Hepatocyte (in vitro differentiated cells): ENCODE measurements around the gene OR52D1. TPM values are rescaled to one million over a fixed set of nuclear protein-coding genes. Genes with fewer than 3 reads are reported as not detected.

Experiments used
- DNase-seq: peaks from one replicate; pipeline ENCODE4 v3.0.0-alpha.2; 2016; ENCODE audit warnings: low spot score
- H2AFZ ChIP-seq: fragments of 200-600 bp; sonication (generic); 2 replicates; pipeline ENCODE4 v1.6.0; 2016; ENCODE audit warnings: antibody characterized with exemption, mild to moderate bottlenecking
- H3K27ac ChIP-seq: fragments of 200-600 bp; sonication (generic); 2 replicates; pipeline ENCODE4 v1.5.1; 2016; ENCODE audit warnings: mild to moderate bottlenecking
- H3K27me3 ChIP-seq: fragments of 200-600 bp; sonication (generic); 2 replicates; pipeline ENCODE4 v1.6.1; 2016
- H3K36me3 ChIP-seq: fragments of 200-600 bp; sonication (generic); replicated peaks from 2 replicates; pipeline ENCODE4 v1.5.1; 2016; ENCODE audit warnings: low read depth; ENCODE audit not compliant: insufficient read depth
- H3K4me1 ChIP-seq: fragments of 200-600 bp; sonication (generic); 2 replicates; pipeline ENCODE4 v1.5.1; 2016; ENCODE audit warnings: mild to moderate bottlenecking, moderate library complexity; ENCODE audit not compliant: insufficient read depth
- H3K4me2 ChIP-seq: fragments of 200-600 bp; sonication (generic); 2 replicates; pipeline ENCODE4 v1.6.0; 2016
- H3K4me3 ChIP-seq: fragments of 200-600 bp; sonication (generic); 2 replicates; pipeline ENCODE4 v1.5.1; 2016; ENCODE audit warnings: mild to moderate bottlenecking
- H3K79me2 ChIP-seq: fragments of 200-600 bp; sonication (generic); 2 replicates; pipeline ENCODE4 v1.6.0; 2017; ENCODE audit warnings: mild to moderate bottlenecking
- H3K9me2 ChIP-seq: fragments of 200-600 bp; sonication (generic); replicated peaks from 2 replicates; pipeline ENCODE4 v1.6.0; 2017; ENCODE audit warnings: mild to moderate bottlenecking; ENCODE audit not compliant: insufficient read depth
- H3K9me3 ChIP-seq: fragments of 200-600 bp; sonication (generic); 2 replicates; pipeline ENCODE4 v1.5.1; 2016; ENCODE audit warnings: low read depth, mild to moderate bottlenecking
- H4K20me1 ChIP-seq: fragments of 200-600 bp; sonication (generic); 2 replicates; pipeline ENCODE4 v1.6.0; 2016; ENCODE audit warnings: mild to moderate bottlenecking; ENCODE audit not compliant: insufficient read depth, poor library complexity, severe bottlenecking
- CTCF ChIP-seq: fragments of 200-600 bp; sonication (generic); IDR thresholded peaks from 2 replicates; pipeline ENCODE4 v1.5.1; 2016; ENCODE audit warnings: antibody characterized with exemption, mild to moderate bottlenecking; ENCODE audit not compliant: poor library complexity
- EZH2 ChIP-seq: fragments of 200-600 bp; sonication (generic); IDR thresholded peaks from 2 replicates; pipeline ENCODE4 v1.6.1; 2016; ENCODE audit warnings: antibody characterized with exemption, mild to moderate bottlenecking, borderline replicate concordance
- EZH2phosphoT487 ChIP-seq: fragments of 200-600 bp; sonication (generic); IDR thresholded peaks from one replicate; pipeline ENCODE4 v1.6.1; 2018; ENCODE audit warnings: antibody characterized with exemption, mild to moderate bottlenecking, low read depth, moderate library complexity; ENCODE audit not compliant: unreplicated experiment, severe bottlenecking
- WGBS: methylation state at CpG from one replicate; pipeline ENCODE4 v1.1.6; 2016; ENCODE audit warnings: low lambda C conversion rate; ENCODE audit errors: missing lambda C conversion rate; 5-methylcytosine and 5-hydroxymethylcytosine counted together
- polyA plus RNA-seq: library from polyadenylated mRNA; unstranded; fragments of >200 nt; fragmentation: Nextera tagmentation; extraction: Ambion mirVana; gene quantifications from 2 replicates; pipeline ENCODE4 v1.2.1, GENCODE V29; 2016
- total RNA-seq: library from RNA; depleted of rRNA; stranded (reverse); fragments of >200 nt; gene quantifications from 2 replicates; pipeline ENCODE4 v1.2.3, GENCODE V29; 2014

The OR52D1 gene
- total and polyA plus RNA-seq, 2 experiments from 2014 or later = not detected

- TF ChIP-seq EZH2 (no peak), CTCF (no peak), EZH2phosphoT487 (no peak)
- no peak overlapping the region for H3K27ac ChIP-seq
- H3K4me3 ChIP-seq = no peak overlapping the region
- H3K79me2 ChIP-seq = no peaks in the 10 kb centered on the region
- H2AFZ ChIP-seq = no peak overlapping the region
- no peaks in the 10 kb centered on the region for H3K9me2 ChIP-seq
- no peaks in the 10 kb centered on the region for H3K4me1 ChIP-seq
- H3K4me2 ChIP-seq = no peak overlapping the region
- DNase-seq = no peak
- H4K20me1 ChIP-seq = no peaks in the 10 kb centered on the region
- no peaks in the 10 kb centered on the region for H3K9me3 ChIP-seq
- WGBS = 85% methylated on average over 6 of the region's 6 CpGs
- no peaks in the 10 kb centered on the region for H3K36me3 ChIP-seq
- no peaks in the 10 kb centered on the region for H3K27me3 ChIP-seq
Measured at GRCh38 chr11:5507933-5508305, 19.4 kb downstream of the OR52D1 start.

- H3K4me3 ChIP-seq = no peak overlapping the region
- DNase-seq = no peak
- H3K9me2 ChIP-seq = no peaks in the 10 kb centered on the region
- no peaks in the 10 kb centered on the region for H3K79me2 ChIP-seq
- 96% methylated on average over 8 of the region's 8 CpGs for WGBS
- no peak overlapping the region for H2AFZ ChIP-seq
- H3K27ac ChIP-seq = no peak overlapping the region
- H3K27me3 ChIP-seq = no peaks in the 10 kb centered on the region
- H3K4me1 ChIP-seq = no peaks in the 10 kb centered on the region
- no peak overlapping the region for H3K4me2 ChIP-seq
- H4K20me1 ChIP-seq = no peaks in the 10 kb centered on the region
- TF ChIP-seq CTCF (no peak), EZH2phosphoT487 (no peak), EZH2 (no peak)
- H3K36me3 ChIP-seq = no peaks in the 10 kb centered on the region
- H3K9me3 ChIP-seq = no peaks in the 10 kb centered on the region
Measured at GRCh38 chr11:5508605-5509004, 20.1 kb downstream of the OR52D1 start.

- Histone ChIP-seq H3K27me3 (no peaks in the 10 kb centered on the region), H3K27ac (no peak within 1 kb of the TSS), H3K4me1 (no peaks in the 10 kb centered on the region), H3K79me2 (no peaks in the 10 kb centered on the region), H3K9me3 (no peaks in the 10 kb centered on the region), H3K4me3 (no peak within 1 kb of the TSS), H2AFZ (no peak within 1 kb of the TSS), H3K9me2 (no peaks in the 10 kb centered on the region), H4K20me1 (no peaks in the 10 kb centered on the region), H3K36me3 (no peaks in the 10 kb centered on the region), H3K4me2 (no peak within 1 kb of the TSS)
- WGBS = 85% methylated on average over 4 of the region's 4 CpGs
- DNase-seq = no peak
- TF ChIP-seq CTCF (no peak), EZH2phosphoT487 (no peak), EZH2 (no peak)
Measured at GRCh38 chr11:5509803-5510202, 21.3 kb downstream of the OR52D1 start, which contains the start of gene UBQLN3. TSS of gene UBQLN3 (minus strand) at chr11:5509957. CDS start at chr11:5509558, 399 bp downstream.

GRCh38 chr11:5514841-5515240 is 26.4 kb downstream of the OR52D1 start:
- Histone ChIP-seq H3K4me2 (no peak overlapping the region), H3K4me3 (no peak overlapping the region), H3K79me2 (no peaks in the 10 kb centered on the region), H3K9me2 (no peaks in the 10 kb centered on the region), H3K27me3 (no peaks in the 10 kb centered on the region), H3K9me3 (no peaks in the 10 kb centered on the region), H2AFZ (no peak overlapping the region), H3K36me3 (no peaks in the 10 kb centered on the region), H4K20me1 (no peaks in the 10 kb centered on the region), H3K4me1 (no peaks in the 10 kb centered on the region), H3K27ac (no peak overlapping the region)
- DNase-seq = no peak
- TF ChIP-seq EZH2phosphoT487 (no peak), CTCF (no peak), EZH2 (no peak)
